ENCODE results near the gene DIAPH2.

DIAPH2 gene

GRCh38 chrX:96692454-96692853 is 7.8 kb downstream of the DIAPH2 start:
- Histone ChIP-seq H3F3A (ENCODE audit: insufficient read depth, low read length) (no peaks in the 10 kb centered on the region), H3K27ac (ENCODE audit: low read length) (no peak overlapping the region), H4K20me1 (ENCODE audit: insufficient read depth, low read length) (no peaks in the 10 kb centered on the region), H3K9me3 (replicated peaks; ENCODE audit: insufficient read depth, low read length) (no peaks in the 10 kb centered on the region), H2AFZ (ENCODE audit: low read length) (no peak overlapping the region), H3K4me2 (ENCODE audit: low read depth, low read length) (no peak overlapping the region), H3K79me2 (ENCODE audit: low read length) (peaks cover 12% of the 10 kb centered on the region; the same call in 1 of the 2 replicates), H3K27me3 (replicated peaks; ENCODE audit: insufficient read depth, low read length) (no peaks in the 10 kb centered on the region), H3K36me3 (replicated peaks; ENCODE audit: insufficient read depth, low read length) (no peaks in the 10 kb centered on the region), H3K9me2 (replicated peaks; ENCODE audit: insufficient read depth, low read length) (no peaks in the 10 kb centered on the region), H3K4me3 (ENCODE audit: low read length) (no peak overlapping the region), H3K4me1 (ENCODE audit: low read length) (no peaks in the 10 kb centered on the region), H3K9ac (ENCODE audit: low read length) (no peak overlapping the region)
- TF ChIP-seq EZH2phosphoT487 (IDR thresholded peaks at IDR 0.05; ENCODE audit: low read length) (no peak), EZH2 (optimal IDR thresholded peaks at IDR 0.05; ENCODE audit: low read depth, low read length) (no peak), CTCF (IDR thresholded peaks at IDR 0.05; ENCODE audit: low read length) (no peak)
- DNase-seq = no peak

GRCh38 chrX:96692890-96693289 is 8.2 kb downstream of the DIAPH2 start:
- Histone ChIP-seq H2AFZ (ENCODE audit: low read length) (no peak overlapping the region), H3K4me1 (ENCODE audit: low read length) (no peaks in the 10 kb centered on the region), H3K4me2 (ENCODE audit: low read depth, low read length) (no peak overlapping the region), H3K27me3 (replicated peaks; ENCODE audit: insufficient read depth, low read length) (no peaks in the 10 kb centered on the region), H3F3A (ENCODE audit: insufficient read depth, low read length) (no peaks in the 10 kb centered on the region), H3K36me3 (replicated peaks; ENCODE audit: insufficient read depth, low read length) (no peaks in the 10 kb centered on the region), H3K9ac (ENCODE audit: low read length) (no peak overlapping the region), H3K9me2 (replicated peaks; ENCODE audit: insufficient read depth, low read length) (no peaks in the 10 kb centered on the region), H3K79me2 (ENCODE audit: low read length) (peaks cover 9% of the 10 kb centered on the region; the same call in 1 of the 2 replicates), H3K4me3 (ENCODE audit: low read length) (no peak overlapping the region), H4K20me1 (ENCODE audit: insufficient read depth, low read length) (no peaks in the 10 kb centered on the region), H3K9me3 (replicated peaks; ENCODE audit: insufficient read depth, low read length) (no peaks in the 10 kb centered on the region), H3K27ac (ENCODE audit: low read length) (no peak overlapping the region)
- TF ChIP-seq EZH2 (optimal IDR thresholded peaks at IDR 0.05; ENCODE audit: low read depth, low read length) = no peak
- no peak for TF ChIP-seq CTCF (IDR thresholded peaks at IDR 0.05; ENCODE audit: low read length)
- no peak for TF ChIP-seq EZH2phosphoT487 (IDR thresholded peaks at IDR 0.05; ENCODE audit: low read length)
- no peak for DNase-seq

GRCh38 chrX:96693407-96693806 is 8.8 kb downstream of the DIAPH2 start:
- Histone ChIP-seq H3F3A (ENCODE audit: insufficient read depth, low read length) (no peaks in the 10 kb centered on the region), H3K4me2 (ENCODE audit: low read depth, low read length) (no peak overlapping the region), H3K79me2 (ENCODE audit: low read length) (peaks cover 7% of the 10 kb centered on the region; the same call in 1 of the 2 replicates), H3K36me3 (replicated peaks; ENCODE audit: insufficient read depth, low read length) (no peaks in the 10 kb centered on the region), H3K4me1 (ENCODE audit: low read length) (no peaks in the 10 kb centered on the region), H3K9me3 (replicated peaks; ENCODE audit: insufficient read depth, low read length) (no peaks in the 10 kb centered on the region), H3K27ac (ENCODE audit: low read length) (no peak overlapping the region), H3K9me2 (replicated peaks; ENCODE audit: insufficient read depth, low read length) (no peaks in the 10 kb centered on the region), H3K4me3 (ENCODE audit: low read length) (no peak overlapping the region), H3K9ac (ENCODE audit: low read length) (no peak overlapping the region), H3K27me3 (replicated peaks; ENCODE audit: insufficient read depth, low read length) (no peaks in the 10 kb centered on the region), H4K20me1 (ENCODE audit: insufficient read depth, low read length) (no peaks in the 10 kb centered on the region), H2AFZ (ENCODE audit: low read length) (no peak overlapping the region)
- no peak for DNase-seq
- TF ChIP-seq EZH2phosphoT487 (IDR thresholded peaks at IDR 0.05; ENCODE audit: low read length) (no peak), CTCF (IDR thresholded peaks at IDR 0.05; ENCODE audit: low read length) (no peak), EZH2 (optimal IDR thresholded peaks at IDR 0.05; ENCODE audit: low read depth, low read length) (no peak)
